ENCODE data around the gene MYO5C.

DNA sequence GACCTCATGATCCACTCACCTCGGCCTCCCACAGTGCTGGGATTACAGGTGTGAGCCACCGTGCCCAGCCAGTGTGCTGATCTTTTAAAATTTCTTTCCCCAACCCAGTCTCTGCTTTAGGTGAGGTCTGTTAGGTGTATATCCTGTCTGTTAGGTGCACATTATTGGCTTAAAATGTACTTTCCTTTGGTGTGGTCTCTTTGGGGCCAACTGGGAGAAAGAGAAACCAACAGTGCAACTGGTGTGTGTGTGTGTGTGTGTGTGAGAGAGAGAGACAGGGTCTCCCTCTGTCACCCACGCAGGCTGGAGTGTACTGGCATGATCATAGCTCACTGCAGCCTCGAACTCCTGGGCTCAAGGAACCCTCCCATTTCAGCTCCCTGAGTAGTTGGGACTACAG lies 54.1 kb downstream of the MYO5C start:
- no peak for TF ChIP-seq CTCF (IDR thresholded peaks at IDR 0.05; ENCODE audit: low read depth, low read length)
- no peak for TF ChIP-seq EZH2phosphoT487 (IDR thresholded peaks at IDR 0.05; ENCODE audit: low read depth)

Measured in OCI-LY3 (cell line).